ENCODE measurements around the gene DNAJB8. TPM values are rescaled to one million over a fixed set of nuclear protein-coding genes. Genes with fewer than 3 reads are reported as not detected.

The DNAJB8 gene
- total RNA-seq, 2 donors from 2014 or later: not detected

DNA sequence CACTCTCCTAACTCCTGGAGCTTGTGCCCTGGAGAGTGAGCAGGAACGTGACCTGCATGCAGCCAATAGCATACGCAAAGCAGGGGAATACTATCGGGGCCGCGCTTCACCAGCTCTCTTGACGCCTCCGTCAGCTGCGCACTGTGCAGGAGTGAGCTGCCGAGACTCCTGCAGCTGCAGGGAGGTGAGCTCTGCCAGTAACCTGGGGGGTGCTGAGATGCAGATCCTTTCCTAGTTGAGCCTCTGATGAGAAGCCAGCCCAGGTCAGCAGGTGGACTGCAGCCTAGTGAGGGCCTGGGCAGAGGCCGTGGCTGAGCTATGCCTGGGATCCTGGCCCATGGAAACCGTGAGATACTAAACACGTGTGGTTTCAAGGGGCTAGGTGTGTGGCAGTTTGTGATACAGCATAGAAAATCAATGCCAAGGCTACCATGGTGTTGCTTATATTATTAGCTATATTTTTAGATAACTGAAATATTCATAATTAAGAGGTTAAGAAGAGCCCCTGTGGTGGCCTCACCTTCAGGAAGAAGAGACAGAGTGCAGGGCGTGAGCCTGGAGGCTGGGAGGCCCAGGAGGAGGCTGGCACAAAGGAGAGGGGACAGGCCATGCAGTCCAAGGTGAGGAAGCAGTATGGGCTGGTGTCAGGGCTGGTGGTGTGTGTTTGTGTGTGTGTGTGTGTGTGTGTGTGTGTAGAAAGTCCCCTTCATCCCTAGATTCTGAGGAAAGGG, 5.9 kb upstream of the DNAJB8 start:
- Mint-ChIP-seq H3K36me3 (ENCODE audit: low read depth) (no peaks in the 10 kb centered on the region), H3K27me3 (ENCODE audit: insufficient read depth) (peaks cover 96% of the 10 kb centered on the region), H3K9me3 (peaks cover 2% of the 10 kb centered on the region), H3K27ac (no peak overlapping the region), H3K4me3 (no peak overlapping the region), H3K4me1 (peaks cover 20% of the 10 kb centered on the region)
- Histone ChIP-seq H3K4me3 (ENCODE audit: low read length) (no peak overlapping the region), H3K4me1 (ENCODE audit: control insufficient read depth, insufficient read depth, low read length) (peaks cover 6% of the 10 kb centered on the region), H3K9me3 (ENCODE audit: control insufficient read depth, low read length) (no peaks in the 10 kb centered on the region), H3K27ac (ENCODE audit: low read depth, low read length) (no peak overlapping the region), H3K9ac (ENCODE audit: extremely low read depth, low read length, poor library complexity, severe bottlenecking) (no peak overlapping the region), H3K36me3 (ENCODE audit: control insufficient read depth, insufficient read depth, low read length) (no peaks in the 10 kb centered on the region), H3K27me3 (ENCODE audit: control insufficient read depth, insufficient read depth, low read length, poor library complexity, severe bottlenecking) (peaks cover 89% of the 10 kb centered on the region)
- TF ChIP-seq, protein P1, sequence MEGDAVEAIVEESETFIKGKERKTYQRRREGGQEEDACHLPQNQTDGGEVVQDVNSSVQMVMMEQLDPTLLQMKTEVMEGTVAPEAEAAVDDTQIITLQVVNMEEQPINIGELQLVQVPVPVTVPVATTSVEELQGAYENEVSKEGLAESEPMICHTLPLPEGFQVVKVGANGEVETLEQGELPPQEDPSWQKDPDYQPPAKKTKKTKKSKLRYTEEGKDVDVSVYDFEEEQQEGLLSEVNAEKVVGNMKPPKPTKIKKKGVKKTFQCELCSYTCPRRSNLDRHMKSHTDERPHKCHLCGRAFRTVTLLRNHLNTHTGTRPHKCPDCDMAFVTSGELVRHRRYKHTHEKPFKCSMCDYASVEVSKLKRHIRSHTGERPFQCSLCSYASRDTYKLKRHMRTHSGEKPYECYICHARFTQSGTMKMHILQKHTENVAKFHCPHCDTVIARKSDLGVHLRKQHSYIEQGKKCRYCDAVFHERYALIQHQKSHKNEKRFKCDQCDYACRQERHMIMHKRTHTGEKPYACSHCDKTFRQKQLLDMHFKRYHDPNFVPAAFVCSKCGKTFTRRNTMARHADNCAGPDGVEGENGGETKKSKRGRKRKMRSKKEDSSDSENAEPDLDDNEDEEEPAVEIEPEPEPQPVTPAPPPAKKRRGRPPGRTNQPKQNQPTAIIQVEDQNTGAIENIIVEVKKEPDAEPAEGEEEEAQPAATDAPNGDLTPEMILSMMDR (conservative IDR thresholded peaks at IDR 0.05): no peak
- 83 to 85% methylated on average over 11 to 13 of the region's 13 CpGs for WGBS, 2 experiments (ENCODE audit: insufficient coverage in 1 of 2, insufficient read length in 1 of 2)
- no peak for DNase-seq

DNA sequence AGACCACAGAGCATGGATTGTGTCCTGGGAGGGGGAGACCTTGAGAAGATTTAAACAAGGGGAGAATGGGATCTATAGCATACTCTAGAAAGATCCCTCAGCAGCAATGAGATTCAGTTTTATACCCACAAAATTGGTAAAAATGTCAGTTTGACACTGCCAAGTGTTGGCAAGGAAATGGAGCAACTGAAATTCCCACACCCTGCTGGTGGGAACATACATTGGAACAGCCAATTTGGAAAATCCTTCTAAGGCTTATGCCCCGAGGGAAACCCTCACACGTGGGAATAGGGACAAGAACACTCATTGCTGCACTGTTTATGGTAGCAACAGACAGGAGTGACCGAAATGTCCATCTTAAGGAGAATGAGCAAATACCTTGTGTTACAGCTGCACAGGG, 5.0 kb upstream of the DNAJB8 start:
- DNase-seq: no peak
- Histone ChIP-seq H3K27ac (ENCODE audit: low read depth, low read length) (no peak overlapping the region), H3K36me3 (ENCODE audit: control insufficient read depth, insufficient read depth, low read length) (no peaks in the 10 kb centered on the region), H3K9me3 (ENCODE audit: control insufficient read depth, low read length) (no peaks in the 10 kb centered on the region), H3K9ac (ENCODE audit: extremely low read depth, low read length, poor library complexity, severe bottlenecking) (no peak overlapping the region), H3K4me3 (ENCODE audit: low read length) (no peak overlapping the region), H3K27me3 (ENCODE audit: control insufficient read depth, insufficient read depth, low read length, poor library complexity, severe bottlenecking) (peaks cover 89% of the 10 kb centered on the region), H3K4me1 (ENCODE audit: control insufficient read depth, insufficient read depth, low read length) (peaks cover 6% of the 10 kb centered on the region)
- WGBS, 2 experiments (ENCODE audit: insufficient coverage in 1 of 2, insufficient read length in 1 of 2): 82 to 83% methylated on average over 3 of the region's 3 CpGs
- H3K27me3 Mint-ChIP-seq (ENCODE audit: insufficient read depth): peaks cover 96% of the 10 kb centered on the region
- no peak overlapping the region for H3K4me3 Mint-ChIP-seq
- peaks cover 2% of the 10 kb centered on the region for H3K9me3 Mint-ChIP-seq
- no peak overlapping the region for H3K27ac Mint-ChIP-seq
- TF ChIP-seq, protein P1 (conservative IDR thresholded peaks at IDR 0.05): no peak
- no peaks in the 10 kb centered on the region for H3K36me3 Mint-ChIP-seq (ENCODE audit: low read depth)
- peaks cover 26% of the 10 kb centered on the region for H3K4me1 Mint-ChIP-seq

DNA sequence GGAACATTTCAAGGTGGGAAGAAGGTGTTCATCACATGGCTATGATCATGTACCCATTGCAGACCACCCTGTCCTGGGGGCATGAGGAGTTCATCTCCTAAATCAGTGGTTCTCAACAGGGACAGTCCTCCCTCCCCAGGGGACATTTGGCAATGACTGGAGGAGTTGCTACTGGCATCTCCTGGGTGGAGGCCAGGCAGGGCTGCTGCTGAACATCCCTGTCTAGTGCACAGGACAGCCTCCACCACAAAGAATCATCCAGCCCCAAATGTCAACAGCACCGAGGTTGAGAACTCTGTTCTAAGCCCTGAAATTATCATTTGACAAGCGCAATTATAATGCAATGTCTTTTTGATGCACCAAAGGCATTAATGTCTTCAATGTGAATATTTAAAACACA, 4.4 kb upstream of the DNAJB8 start:
- DNase-seq: no peak
- H3K27ac Mint-ChIP-seq: no peak overlapping the region
- no peak overlapping the region for H3K27ac ChIP-seq (ENCODE audit: low read depth, low read length)
- no peak overlapping the region for H3K4me3 ChIP-seq (ENCODE audit: low read length)
- H3K9me3 ChIP-seq (ENCODE audit: control insufficient read depth, low read length): no peaks in the 10 kb centered on the region
- H3K27me3 Mint-ChIP-seq (ENCODE audit: insufficient read depth): peaks cover 96% of the 10 kb centered on the region
- H3K4me3 Mint-ChIP-seq: no peak overlapping the region
- TF ChIP-seq, protein P1 (conservative IDR thresholded peaks at IDR 0.05): no peak
- no peak overlapping the region for H3K9ac ChIP-seq (ENCODE audit: extremely low read depth, low read length, poor library complexity, severe bottlenecking)
- peaks cover 2% of the 10 kb centered on the region for H3K9me3 Mint-ChIP-seq
- H3K36me3 Mint-ChIP-seq (ENCODE audit: low read depth): no peaks in the 10 kb centered on the region
- peaks cover 6% of the 10 kb centered on the region for H3K4me1 ChIP-seq (ENCODE audit: control insufficient read depth, insufficient read depth, low read length)
- H3K27me3 ChIP-seq (ENCODE audit: control insufficient read depth, insufficient read depth, low read length, poor library complexity, severe bottlenecking): peaks cover 89% of the 10 kb centered on the region
- H3K4me1 Mint-ChIP-seq: peaks cover 26% of the 10 kb centered on the region
- H3K36me3 ChIP-seq (ENCODE audit: control insufficient read depth, insufficient read depth, low read length): no peaks in the 10 kb centered on the region
- WGBS, 2 experiments (ENCODE audit: insufficient coverage in 1 of 2, insufficient read length in 1 of 2): 86 to 87% methylated on average over 2 of the region's 2 CpGs
